Common myeloid progenitor, CD34-positive (primary cell): ENCODE measurements around the gene MANEAL.

Experiments used
- CTCF ChIA-PET: fragments of 350-600 bp; sonication (Branson Sonifier 250); formaldehyde crosslinking; loops from one replicate; lab custom pipeline; 2021; ENCODE audit warnings: antibody characterized with exemption; lab: Charles Lee
- POLR2A ChIA-PET: fragments of 350-600 bp; sonication (Branson Sonifier 250); formaldehyde crosslinking; loops from one replicate; lab custom pipeline; 2021; ENCODE audit warnings: antibody characterized with exemption; lab: Charles Lee
- DNase-seq, 3 donors: peaks; one replicate each; pipeline versions ENCODE4 v3.0.0 to v3.0.0-alpha.2; 2013
- H3K27ac ChIP-seq, 2 experiments: 1 replicate in 1 of 2; 2 replicates in 1 of 2; pipeline ENCODE4 v1.7.0; 2013; ENCODE audit warnings: inconsistent platforms in 2 of 2, low read length in 2 of 2, mild to moderate bottlenecking in 2 of 2, low read depth in 1 of 2, moderate library complexity in 1 of 2; ENCODE audit not compliant: severe bottlenecking in 2 of 2, insufficient read depth in 1 of 2, poor library complexity in 1 of 2
- H3K27me3 ChIP-seq, 5 experiments: replicated peaks in 2 of 5; 1 replicate in 3 of 5; 2 replicates in 2 of 5; pipeline versions ENCODE4 v1.6.1 to v1.7.0; 2013; ENCODE audit warnings: low read length in 4 of 5, mild to moderate bottlenecking in 2 of 5, moderate library complexity in 2 of 5, inconsistent platforms in 1 of 5; ENCODE audit not compliant: insufficient read depth in 5 of 5, control insufficient read depth in 4 of 5
- H3K36me3 ChIP-seq, 4 experiments: 1 replicate in 2 of 4; 2 replicates in 2 of 4; pipeline versions ENCODE4 v1.6.1 to v1.7.0; 2013; ENCODE audit warnings: low read length in 3 of 4, control low read depth in 1 of 4, mild to moderate bottlenecking in 1 of 4; ENCODE audit not compliant: control insufficient read depth in 4 of 4, insufficient read depth in 4 of 4
- H3K4me1 ChIP-seq, 4 experiments: 1 replicate in 3 of 4; 2 replicates in 1 of 4; pipeline versions ENCODE4 v1.6.1 to v1.7.1; 2013; ENCODE audit warnings: low read length in 3 of 4, mild to moderate bottlenecking in 3 of 4, control low read depth in 1 of 4, inconsistent platforms in 1 of 4, moderate library complexity in 1 of 4; ENCODE audit not compliant: control insufficient read depth in 4 of 4, insufficient read depth in 4 of 4; ENCODE audit errors: control extremely low read depth in 1 of 4
- H3K4me3 ChIP-seq, 7 experiments: 1 replicate in 4 of 7; 2 replicates in 3 of 7; pipeline versions ENCODE4 v1.5.1 to v1.7.0; 2013; ENCODE audit warnings: mild to moderate bottlenecking in 7 of 7, low read length in 6 of 7, moderate library complexity in 6 of 7, inconsistent platforms in 2 of 7, low read depth in 2 of 7, control low read depth in 1 of 7; ENCODE audit not compliant: insufficient read depth in 4 of 7, control insufficient read depth in 1 of 7; ENCODE audit errors: extremely low read depth in 1 of 7
- H3K9me3 ChIP-seq, 5 experiments: 1 replicate in 4 of 5; 2 replicates in 1 of 5; pipeline versions ENCODE4 v1.6.1 to v1.7.1; 2013; ENCODE audit warnings: low read length in 4 of 5, mild to moderate bottlenecking in 2 of 5, inconsistent platforms in 1 of 5, low read depth in 1 of 5, moderate library complexity in 1 of 5; ENCODE audit not compliant: control insufficient read depth in 4 of 5, insufficient read depth in 2 of 5; ENCODE audit errors: control extremely low read depth in 1 of 5
- WGBS: methylation state at CpG from one replicate; pipeline ENCODE4 v1.1.5; 2013; ENCODE audit not compliant: insufficient coverage; 5-methylcytosine and 5-hydroxymethylcytosine counted together

Gene MANEAL

GRCh38 chr1:37802439-37802838 is 8.8 kb downstream of the MANEAL start:
- DNase-seq, result no peak
- Histone ChIP-seq H3K4me3 (no peak overlapping the region), H3K9me3 (no peaks in the 10 kb centered on the region), H3K36me3 (peaks cover 24 to 55% (median 50%) of the 10 kb centered on the region in 4 experiments), H3K4me1 (peaks cover 5 to 15% (median 10%) of the 10 kb centered on the region in 4 experiments), H3K27me3 (no peaks in the 10 kb centered on the region), H3K27ac (no peak overlapping the region)
- 100% methylated on average over 1 of the region's 1 CpG for WGBS
- CTCF ChIA-PET, result no interaction called here
- POLR2A ChIA-PET, result interaction anchor here (0.7 kb wide), 1 partner anchor 128 kb away, joined by 3 read pairs; no protein-coding TSS in a partner anchor

GRCh38 chr1:37807220-37807554 is 13.5 kb downstream of the MANEAL start:
- DNase-seq, result peak in 2 of 3 donors; percentile 26 to 44
- ChIA-PET POLR2A (interaction anchor here (0.8 to 2.1 kb wide), 4 partner anchors 12 to 115 kb away, joined by 3 to 14 read pairs (median 8); partner anchors contain the start of genes CDCA8, EPHA10 and MTF1), CTCF (interaction anchor here (1.3 kb wide), 1 partner anchor 53 kb away, joined by 5 read pairs; the partner anchor contains the start of gene MTF1)
- H3K4me3 ChIP-seq, result peak overlapping the region; percentile 68 to 98 (median 95)
- H3K4me1 ChIP-seq, result peaks cover 5 to 23% (median 20%) of the 10 kb centered on the region in 4 experiments
- H3K9me3 ChIP-seq, result no peaks in the 10 kb centered on the region
- no peaks in the 10 kb centered on the region for H3K27me3 ChIP-seq
- peaks cover 19 to 56% (median 37%) of the 10 kb centered on the region in 4 experiments for H3K36me3 ChIP-seq
- H3K27ac ChIP-seq, result peak overlapping the region; percentile 93 to 97
- WGBS, result 31% methylated on average over 7 of the region's 9 CpGs

- Histone ChIP-seq H3K27ac (peak within 1 kb of the TSS; percentile 93 to 97), H3K27me3 (no peaks in the 10 kb centered on the region), H3K4me3 (peak within 1 kb of the TSS; percentile 68 to 98 (median 95)), H3K9me3 (no peaks in the 10 kb centered on the region), H3K36me3 (peaks cover 16 to 57% (median 34%) of the 10 kb centered on the region in 4 experiments), H3K4me1 (peaks cover 5 to 23% (median 20%) of the 10 kb centered on the region in 4 experiments)
- ChIA-PET POLR2A (interaction anchor here (0.8 to 2.1 kb wide), 4 partner anchors 13 to 115 kb away, joined by 3 to 14 read pairs (median 8); partner anchors contain the start of genes CDCA8, EPHA10 and MTF1), CTCF (interaction anchor here (1.2 to 1.8 kb wide), 4 partner anchors 9 to 52 kb away, joined by 3 to 5 read pairs (median 4); partner anchors contain the start of gene MTF1)
- peak; percentile 95 to 98 (median 98) for DNase-seq
- under 1% methylated on average over 85 of the region's 95 CpGs for WGBS
These were observed 14.1 kb downstream of the MANEAL start, which contains the start of the genes C1orf122 and YRDC for GRCh38 chr1:37807555-37808368. TSS of gene C1orf122 (plus strand) at chr1:37807790. CDS start at chr1:37808405, 615 bp downstream. TSS of gene YRDC (minus strand) at chr1:37808208. CDS start at chr1:37808180, 28 bp downstream.

- H3K9me3 ChIP-seq, result no peaks in the 10 kb centered on the region
- POLR2A ChIA-PET, result interaction anchor here (1.8 to 2.1 kb wide), 3 partner anchors 13 to 116 kb away, joined by 7 to 14 read pairs (median 9); partner anchors contain the start of genes CDCA8 and MTF1
- 6% methylated on average over 48 of the region's 54 CpGs for WGBS
- peak overlapping the region; percentile 49 to 97 for H3K27ac ChIP-seq
- peak in 1 of 3 donors; percentile 35 for DNase-seq
- CTCF ChIA-PET, result interaction anchor here (1.1 to 1.8 kb wide), 4 partner anchors 9 to 52 kb away, joined by 3 to 5 read pairs (median 4); no protein-coding TSS in a partner anchor
- peak overlapping the region; percentile 68 to 98 (median 95) for H3K4me3 ChIP-seq
- peaks cover 5 to 23% (median 20%) of the 10 kb centered on the region in 4 experiments for H3K4me1 ChIP-seq
- H3K27me3 ChIP-seq, result no peaks in the 10 kb centered on the region
- H3K36me3 ChIP-seq, result peaks cover 14 to 55% (median 29%) of the 10 kb centered on the region in 4 experiments
These were observed 15.0 kb downstream of the MANEAL start for GRCh38 chr1:37808369-37809319.

- Histone ChIP-seq H3K36me3 (peaks cover 7 to 54% (median 25%) of the 10 kb centered on the region in 4 experiments), H3K27me3 (no peaks in the 10 kb centered on the region), H3K4me3 (no peak overlapping the region), H3K9me3 (no peaks in the 10 kb centered on the region), H3K27ac (no peak overlapping the region), H3K4me1 (peaks cover 5 to 23% (median 20%) of the 10 kb centered on the region in 4 experiments)
- no peak for DNase-seq
- CTCF ChIA-PET, result no interaction called here
- 94% methylated on average over 2 of the region's 2 CpGs for WGBS
- POLR2A ChIA-PET, result no interaction called here
These were observed 16.3 kb downstream of the MANEAL start for GRCh38 chr1:37809942-37810341.

- POLR2A ChIA-PET, result no interaction called here
- no peak overlapping the region for H3K4me3 ChIP-seq
- DNase-seq, result peak; percentile 73 to 80 (median 78)
- peaks cover 0 to 53% (median 23%) of the 10 kb centered on the region in 4 experiments for H3K36me3 ChIP-seq
- no peaks in the 10 kb centered on the region for H3K9me3 ChIP-seq
- H3K4me1 ChIP-seq, result peaks cover 5 to 23% (median 18%) of the 10 kb centered on the region in 4 experiments
- no peaks in the 10 kb centered on the region for H3K27me3 ChIP-seq
- 44% methylated on average over 3 of the region's 7 CpGs for WGBS
- no peak overlapping the region for H3K27ac ChIP-seq
- CTCF ChIA-PET, result interaction anchor here (1.1 to 2.0 kb wide), 2 partner anchors 27 to 48 kb away, joined by 3 to 5 read pairs; partner anchors contain the start of gene MTF1
These were observed 17.5 kb downstream of the MANEAL start for GRCh38 chr1:37811027-37811655.
